Activated CD8-positive, alpha-beta T cell treated with anti-CD3 and anti-CD28 coated beads, Interleukin-2, amount 10 ng/mL, durations not matched to agents 7 days and 5 days (primary cell): Measurements from ENCODE around the gene TSHZ1. TPM values are rescaled to one million over a fixed set of nuclear protein-coding genes. Genes with fewer than 3 reads are reported as not detected.
A peak's percentile ranks its signal among the peaks of the same experiment; 100 is the strongest.

Source experiments
- ATAC-seq: fragments of 150-1000 bp; cut with Tn5 transposase; one replicate; pipeline ENCODE4 v1.10.0; 2021; ENCODE audit warnings: moderate library complexity
- CTCF ChIA-PET: fragments of 350-600 bp; sonication (Branson Sonifier 250); formaldehyde crosslinking; loops from one replicate; lab custom pipeline; 2021; ENCODE audit warnings: antibody characterized with exemption; lab: Charles Lee
- POLR2A ChIA-PET: fragments of 350-600 bp; sonication (Branson Sonifier 250); formaldehyde crosslinking; loops from one replicate; lab custom pipeline; 2021; ENCODE audit warnings: antibody characterized with exemption; lab: Charles Lee
- DNase-seq: peaks from one replicate; pipeline ENCODE4 v3.0.0-alpha.2; 2020
- H3K27ac Mint-ChIP-seq: one replicate; pipeline ENCODE4 v1.8.0; 2021; ENCODE audit warnings: mild to moderate bottlenecking, mixed read lengths
- H3K27me3 Mint-ChIP-seq: one replicate; pipeline ENCODE4 v1.8.0; 2021; ENCODE audit warnings: low read depth, mixed read lengths
- H3K36me3 Mint-ChIP-seq: one replicate; pipeline ENCODE4 v1.8.0; 2021; ENCODE audit warnings: low read depth, mixed read lengths
- H3K4me1 Mint-ChIP-seq: one replicate; pipeline ENCODE4 v1.8.0; 2021; ENCODE audit warnings: low read depth, mixed read lengths
- H3K4me3 Mint-ChIP-seq: one replicate; pipeline ENCODE4 v1.8.0; 2021; ENCODE audit warnings: mild to moderate bottlenecking, mixed read lengths
- H3K9me3 Mint-ChIP-seq: one replicate; pipeline ENCODE4 v1.8.0; 2022; ENCODE audit warnings: mixed read lengths; ENCODE audit not compliant: insufficient read depth
- total RNA-seq, 2 experiments: library from RNA; stranded (reverse); gene quantifications; one replicate each; pipeline ENCODE4 v1.2.3, GENCODE V29; 2021

The TSHZ1 gene
- total RNA-seq, 2 experiments from 2014 or later: 16.7 to 16.8 TPM

GRCh38 chr18:75334869-75335268, 124.3 kb downstream of the TSHZ1 start:
- Mint-ChIP-seq H3K27me3 (no peaks in the 10 kb centered on the region), H3K4me3 (no peak overlapping the region), H3K36me3 (no peaks in the 10 kb centered on the region), H3K27ac (no peak overlapping the region), H3K9me3 (no peaks in the 10 kb centered on the region), H3K4me1 (no peaks in the 10 kb centered on the region)
- ATAC-seq (no peak), DNase-seq (no peak)
- ChIA-PET POLR2A (no interaction called here), CTCF (no interaction called here)

- Mint-ChIP-seq H3K9me3 (no peaks in the 10 kb centered on the region), H3K27me3 (no peaks in the 10 kb centered on the region), H3K4me1 (no peaks in the 10 kb centered on the region), H3K36me3 (no peaks in the 10 kb centered on the region), H3K27ac (no peak overlapping the region), H3K4me3 (no peak overlapping the region)
- no peak for ATAC-seq
- no peak for DNase-seq
- ChIA-PET POLR2A (no interaction called here), CTCF (no interaction called here)
Measured at GRCh38 chr18:75335511-75335910, 124.9 kb downstream of the TSHZ1 start.

- Mint-ChIP-seq H3K27ac (no peak overlapping the region), H3K36me3 (no peaks in the 10 kb centered on the region), H3K27me3 (peaks cover 1% of the 10 kb centered on the region), H3K4me1 (no peaks in the 10 kb centered on the region), H3K4me3 (no peak overlapping the region), H3K9me3 (no peaks in the 10 kb centered on the region)
- ChIA-PET CTCF (no interaction called here), POLR2A (interaction anchor here (0.6 kb wide), 1 partner anchor 1068 kb away, joined by 4 read pairs; no protein-coding TSS in a partner anchor)
- DNase-seq (no peak), ATAC-seq (no peak)
Measured at GRCh38 chr18:75336767-75337166, 126.2 kb downstream of the TSHZ1 start.

GRCh38 chr18:75337348-75337747, 126.8 kb downstream of the TSHZ1 start:
- Mint-ChIP-seq H3K9me3 (no peaks in the 10 kb centered on the region), H3K4me1 (no peaks in the 10 kb centered on the region), H3K27me3 (peaks cover 1% of the 10 kb centered on the region), H3K4me3 (no peak overlapping the region), H3K27ac (no peak overlapping the region), H3K36me3 (no peaks in the 10 kb centered on the region)
- ATAC-seq (no peak), DNase-seq (no peak)
- ChIA-PET CTCF (no interaction called here), POLR2A (interaction anchor here (0.6 kb wide), 1 partner anchor 1068 kb away, joined by 4 read pairs; no protein-coding TSS in a partner anchor)

- H3K36me3 Mint-ChIP-seq: no peaks in the 10 kb centered on the region
- ChIA-PET CTCF (no interaction called here), POLR2A (no interaction called here)
- H3K27ac Mint-ChIP-seq: no peak overlapping the region
- H3K4me1 Mint-ChIP-seq: no peaks in the 10 kb centered on the region
- ATAC-seq (no peak), DNase-seq (peak; percentile 9)
- H3K4me3 Mint-ChIP-seq: no peak overlapping the region
- H3K9me3 Mint-ChIP-seq: no peaks in the 10 kb centered on the region
- H3K27me3 Mint-ChIP-seq: peaks cover 1% of the 10 kb centered on the region
Measured at GRCh38 chr18:75338631-75339030, 128.0 kb downstream of the TSHZ1 start.

Other genes starting within 250 kb of the TSHZ1 start
- gene PTGR3, start 1.7 kb upstream of the TSHZ1 start, total RNA-seq: 10 to 100 TPM; 21.8 to 21.9 TPM
- not detected for gene SMIM21, start 216.9 kb downstream of the TSHZ1 start, total RNA-seq